PFSK-1 (cell line): ENCODE data around the gene PTH1R.

Experiments used
- FOXP2 ChIP-seq: optimal IDR thresholded peaks from 2 replicates; pipeline ENCODE3; 2011; ENCODE audit warnings: borderline replicate concordance, control low read depth, inconsistent platforms; ENCODE audit not compliant: insufficient read depth; ENCODE audit errors: extremely low read length, extremely low read depth
- POLR2AphosphoS5 ChIP-seq: IDR thresholded peaks from 2 replicates; pipeline ENCODE4 v1.6.1; 2012; ENCODE audit warnings: low read depth, mild to moderate bottlenecking, control low read depth, low read length, moderate library complexity
- SIN3A ChIP-seq: IDR thresholded peaks from 2 replicates; pipeline ENCODE4 v1.6.1; 2012; ENCODE audit warnings: mild to moderate bottlenecking, low read length, moderate library complexity, borderline replicate concordance; ENCODE audit not compliant: insufficient read depth
- TAF1 ChIP-seq: IDR thresholded peaks from 2 replicates; pipeline ENCODE4 v1.6.1; 2012; ENCODE audit warnings: low read length, control low read depth, borderline replicate concordance; ENCODE audit not compliant: insufficient read depth
- TF ChIP-seq, protein P1 (sequence below), 2 experiments: IDR thresholded peaks; 2 replicates each; pipeline versions ENCODE4 v1.6.1 to v1.8.0; 2011 to 2012; ENCODE audit warnings: low read depth in 2 of 2, low read length in 2 of 2, control low read depth in 1 of 2, inconsistent platforms in 1 of 2, mild to moderate bottlenecking in 1 of 2, moderate library complexity in 1 of 2; ENCODE audit not compliant: insufficient read depth in 1 of 2

Gene PTH1R

DNA sequence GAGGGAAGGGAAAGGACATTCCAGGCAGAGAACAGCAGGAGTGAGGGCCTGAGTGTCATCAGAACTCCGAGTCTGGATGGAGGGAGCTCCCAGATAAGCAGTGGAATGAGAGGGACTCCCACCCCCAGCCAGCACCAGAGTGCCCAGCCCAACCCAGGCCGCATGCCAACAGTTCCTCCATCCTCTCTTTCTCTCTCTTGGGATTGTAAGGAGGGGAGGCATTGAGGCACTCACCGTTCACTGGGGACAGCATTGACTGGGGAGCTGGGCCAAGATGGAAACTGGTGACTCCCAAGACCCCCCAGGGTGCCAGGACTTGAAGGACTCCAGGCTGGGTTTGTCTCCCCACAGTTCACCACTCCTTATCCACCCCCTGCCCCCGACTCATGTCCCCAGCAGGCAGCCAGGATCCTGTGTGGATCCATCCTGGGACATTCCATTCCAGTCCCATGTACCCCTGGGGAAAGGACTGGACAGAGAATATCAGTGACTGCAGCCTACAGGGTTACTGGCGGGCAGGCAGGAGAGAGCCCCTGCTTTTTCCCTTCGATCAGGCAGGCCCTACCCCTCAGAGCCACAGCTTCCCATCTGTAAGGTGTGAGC is 15.7 kb downstream of the PTH1R start:
- TF ChIP-seq SIN3A, result no peak
- no peak for TF ChIP-seq POLR2AphosphoS5
- TF ChIP-seq, protein P1, sequence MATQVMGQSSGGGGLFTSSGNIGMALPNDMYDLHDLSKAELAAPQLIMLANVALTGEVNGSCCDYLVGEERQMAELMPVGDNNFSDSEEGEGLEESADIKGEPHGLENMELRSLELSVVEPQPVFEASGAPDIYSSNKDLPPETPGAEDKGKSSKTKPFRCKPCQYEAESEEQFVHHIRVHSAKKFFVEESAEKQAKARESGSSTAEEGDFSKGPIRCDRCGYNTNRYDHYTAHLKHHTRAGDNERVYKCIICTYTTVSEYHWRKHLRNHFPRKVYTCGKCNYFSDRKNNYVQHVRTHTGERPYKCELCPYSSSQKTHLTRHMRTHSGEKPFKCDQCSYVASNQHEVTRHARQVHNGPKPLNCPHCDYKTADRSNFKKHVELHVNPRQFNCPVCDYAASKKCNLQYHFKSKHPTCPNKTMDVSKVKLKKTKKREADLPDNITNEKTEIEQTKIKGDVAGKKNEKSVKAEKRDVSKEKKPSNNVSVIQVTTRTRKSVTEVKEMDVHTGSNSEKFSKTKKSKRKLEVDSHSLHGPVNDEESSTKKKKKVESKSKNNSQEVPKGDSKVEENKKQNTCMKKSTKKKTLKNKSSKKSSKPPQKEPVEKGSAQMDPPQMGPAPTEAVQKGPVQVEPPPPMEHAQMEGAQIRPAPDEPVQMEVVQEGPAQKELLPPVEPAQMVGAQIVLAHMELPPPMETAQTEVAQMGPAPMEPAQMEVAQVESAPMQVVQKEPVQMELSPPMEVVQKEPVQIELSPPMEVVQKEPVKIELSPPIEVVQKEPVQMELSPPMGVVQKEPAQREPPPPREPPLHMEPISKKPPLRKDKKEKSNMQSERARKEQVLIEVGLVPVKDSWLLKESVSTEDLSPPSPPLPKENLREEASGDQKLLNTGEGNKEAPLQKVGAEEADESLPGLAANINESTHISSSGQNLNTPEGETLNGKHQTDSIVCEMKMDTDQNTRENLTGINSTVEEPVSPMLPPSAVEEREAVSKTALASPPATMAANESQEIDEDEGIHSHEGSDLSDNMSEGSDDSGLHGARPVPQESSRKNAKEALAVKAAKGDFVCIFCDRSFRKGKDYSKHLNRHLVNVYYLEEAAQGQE (IDR thresholded peaks at IDR 0.05; ENCODE audit: insufficient read depth in 1 of 2, low read depth in 2 of 2, low read length in 2 of 2), result no peak
- no peak for TF ChIP-seq FOXP2

DNA sequence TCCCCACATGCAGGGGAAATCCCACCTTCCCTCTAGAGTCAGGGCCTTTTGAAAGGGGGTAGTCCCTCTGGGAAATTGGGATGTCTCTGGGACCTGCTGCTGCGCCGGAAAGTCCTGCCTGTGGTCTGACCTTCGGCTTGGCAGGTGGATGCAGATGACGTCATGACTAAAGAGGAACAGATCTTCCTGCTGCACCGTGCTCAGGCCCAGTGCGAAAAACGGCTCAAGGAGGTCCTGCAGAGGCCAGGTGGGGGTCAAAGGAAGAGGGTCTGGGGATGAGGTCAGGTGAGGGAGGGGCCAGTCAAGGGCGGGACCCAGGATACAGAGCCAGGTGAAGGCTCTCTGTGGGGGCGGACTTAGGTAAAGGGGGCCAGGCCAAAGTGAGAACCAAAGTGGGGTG is 16.2 kb downstream of the PTH1R start:
- TF ChIP-seq, protein P1 (IDR thresholded peaks at IDR 0.05; ENCODE audit: insufficient read depth in 1 of 2, low read depth in 2 of 2, low read length in 2 of 2), result no peak
- TF ChIP-seq SIN3A, result no peak
- TF ChIP-seq FOXP2, result no peak
- TF ChIP-seq POLR2AphosphoS5, result no peak
- no peak for TF ChIP-seq TAF1

DNA sequence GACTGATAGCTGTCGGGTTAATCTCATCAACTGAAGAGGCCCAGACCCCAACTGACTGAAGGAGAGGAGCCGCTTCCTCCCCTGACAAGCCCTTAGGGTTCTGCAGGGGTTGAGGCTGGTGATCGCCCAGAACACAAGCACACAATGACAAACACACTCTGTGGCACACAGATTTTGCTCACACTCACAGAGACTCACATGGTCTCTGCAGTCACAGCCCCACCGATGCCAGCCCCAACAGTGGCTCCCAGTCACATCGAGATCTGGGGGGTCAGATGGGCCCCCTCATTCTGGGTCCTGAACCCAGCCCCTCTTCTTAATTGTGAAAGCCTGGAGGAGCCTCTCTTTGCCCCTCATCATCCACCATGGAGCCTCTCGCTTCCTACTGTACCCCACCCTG is 16.7 kb downstream of the PTH1R start:
- no peak for TF ChIP-seq SIN3A
- TF ChIP-seq, protein P1 (IDR thresholded peaks at IDR 0.05; ENCODE audit: insufficient read depth in 1 of 2, low read depth in 2 of 2, low read length in 2 of 2), result no peak

DNA sequence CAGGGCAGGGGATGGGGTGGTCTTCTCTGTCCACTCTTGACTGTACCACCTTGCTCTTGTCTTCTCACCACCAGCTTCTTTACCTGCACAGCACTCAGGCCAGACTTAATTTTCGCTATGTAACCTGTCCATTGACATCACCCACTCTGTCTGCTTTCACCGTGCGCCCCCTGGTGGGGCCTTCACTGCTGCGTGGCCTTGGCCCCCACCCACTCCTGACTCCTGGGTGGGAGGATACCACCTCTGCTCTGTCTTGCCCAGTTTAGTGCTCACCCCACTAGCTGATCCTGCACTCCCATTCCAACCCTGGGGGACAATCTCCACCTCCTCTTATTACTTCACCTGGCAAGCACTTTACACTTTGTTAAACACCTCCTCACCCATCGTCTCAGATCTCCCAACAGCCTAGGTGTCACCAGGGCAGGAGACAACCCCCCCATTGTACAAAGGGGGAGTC is 17.7 kb downstream of the PTH1R start:
- TF ChIP-seq, protein P1 (IDR thresholded peaks at IDR 0.05; ENCODE audit: insufficient read depth in 1 of 2, low read depth in 2 of 2, low read length in 2 of 2), result no peak
- TF ChIP-seq TAF1 (no peak), POLR2AphosphoS5 (no peak), FOXP2 (no peak), SIN3A (no peak)

DNA sequence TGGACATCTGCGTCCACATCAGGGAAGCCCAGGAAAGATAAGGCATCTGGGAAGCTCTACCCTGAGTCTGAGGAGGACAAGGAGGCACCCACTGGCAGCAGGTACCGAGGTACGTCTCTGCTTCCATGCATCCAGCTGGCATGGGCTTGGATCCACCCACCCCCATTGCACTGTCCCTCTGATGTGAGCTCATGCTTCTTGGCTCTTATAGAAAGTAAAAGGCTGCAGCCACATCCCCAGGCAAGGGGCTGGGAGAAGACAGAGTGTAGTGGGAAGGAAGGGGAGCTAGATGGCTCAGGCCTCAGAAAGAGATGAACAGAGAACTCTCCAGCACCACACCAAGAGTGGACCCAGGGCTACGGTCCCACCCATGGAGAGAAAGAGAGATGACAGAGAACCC is 18.2 kb downstream of the PTH1R start:
- TF ChIP-seq POLR2AphosphoS5 (no peak), TAF1 (no peak), SIN3A (no peak), FOXP2 (no peak)
- TF ChIP-seq, protein P1 (IDR thresholded peaks at IDR 0.05; ENCODE audit: insufficient read depth in 1 of 2, low read depth in 2 of 2, low read length in 2 of 2), result no peak
